ENCODE data around the gene STMN1.

Gene STMN1

DNA sequence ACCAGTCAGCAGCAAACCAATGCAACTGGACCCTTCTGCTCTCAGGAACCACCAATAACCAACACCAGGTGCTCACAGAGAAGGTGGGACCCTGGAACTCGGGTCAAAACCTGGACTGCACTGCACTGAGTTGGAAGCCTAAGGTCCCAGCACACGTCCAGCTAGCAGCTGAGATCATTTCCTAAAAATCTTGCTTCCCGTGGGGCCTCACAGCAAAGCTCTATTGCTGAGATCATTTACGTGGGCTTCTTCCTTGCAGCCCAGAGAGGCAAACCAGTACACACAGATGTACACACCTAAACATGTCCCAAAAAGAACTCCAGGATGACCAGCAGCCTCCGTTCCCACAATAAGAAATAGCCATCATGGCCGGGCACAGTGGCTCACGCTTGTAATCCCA, 22.8 kb upstream of the STMN1 start:
- no peak for TF ChIP-seq GATA1 (IDR thresholded peaks at IDR 0.05; ENCODE audit: low read depth, low read length)
- no peak for TF ChIP-seq POLR2A (IDR thresholded peaks at IDR 0.05; ENCODE audit: low read length)
- no peak for DNase-seq

DNA sequence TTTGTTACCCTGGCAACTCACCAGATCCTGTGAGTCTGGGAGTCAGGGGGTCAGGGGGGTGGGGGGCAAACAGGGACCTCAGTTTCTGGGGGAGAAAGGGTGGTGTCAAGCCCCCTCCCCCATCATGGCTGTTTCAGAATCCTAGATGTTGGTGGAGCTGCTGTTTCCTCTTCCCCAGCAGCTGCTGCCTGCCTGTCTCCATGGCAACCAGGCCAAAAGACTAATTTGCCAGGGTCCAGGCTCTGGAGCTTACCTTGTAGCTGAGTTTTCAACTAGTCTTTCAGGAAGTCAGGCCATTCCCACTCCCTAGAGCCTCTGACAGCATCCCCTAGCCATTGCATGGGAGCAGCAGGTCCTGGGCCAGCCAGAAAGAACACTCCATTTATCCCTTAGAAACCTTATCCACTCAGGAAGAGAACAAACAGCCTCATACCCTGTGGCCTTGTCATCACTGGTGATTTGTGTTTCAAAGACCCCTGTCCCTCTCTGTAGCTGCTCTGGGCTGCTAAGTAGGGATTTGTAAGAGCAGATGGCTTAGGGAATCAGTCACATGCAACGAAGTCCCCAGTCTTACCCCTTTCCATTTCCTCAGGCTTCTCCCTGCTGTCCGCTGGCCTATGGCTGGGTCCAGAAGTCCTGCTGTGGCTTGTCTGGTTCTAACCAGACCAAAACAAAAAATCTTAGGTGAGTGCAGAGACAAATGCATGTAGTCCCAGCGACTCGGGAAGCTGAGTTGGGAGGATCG, 21.5 kb upstream of the STMN1 start:
- no peak for TF ChIP-seq GATA1 (IDR thresholded peaks at IDR 0.05; ENCODE audit: low read depth, low read length)
- TF ChIP-seq POLR2A (IDR thresholded peaks at IDR 0.05; ENCODE audit: low read length), result no peak

GRCh38 chr1:25926731-25927496, 20.7 kb upstream of the STMN1 start:
- no peak for DNase-seq
- TF ChIP-seq POLR2A (IDR thresholded peaks at IDR 0.05; ENCODE audit: low read length), result no peak
- TF ChIP-seq GATA1 (IDR thresholded peaks at IDR 0.05; ENCODE audit: low read depth, low read length), result no peak

More for the DNA sequence above, 21.5 kb upstream of the STMN1 start:
- DNase-seq, result no peak

DNA sequence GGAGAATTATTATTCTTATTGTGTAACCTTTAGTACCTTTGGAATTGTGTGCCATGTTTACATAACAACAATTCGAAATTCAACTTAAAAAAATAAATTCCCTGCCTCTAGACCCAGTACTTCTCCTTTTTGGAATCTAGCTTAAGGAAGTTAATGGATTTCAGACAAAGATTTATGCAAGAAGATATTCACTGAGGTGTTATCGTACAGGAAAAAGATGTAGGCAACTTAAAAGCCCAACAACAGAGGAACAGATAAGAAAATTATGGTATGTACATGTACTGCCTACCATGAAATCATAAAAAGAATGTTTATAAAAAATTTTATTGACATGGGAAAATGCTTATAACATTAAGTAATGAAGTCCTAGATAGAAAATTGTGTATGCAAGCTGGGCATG, 18.2 kb upstream of the STMN1 start:
- TF ChIP-seq GATA1 (IDR thresholded peaks at IDR 0.05; ENCODE audit: low read depth, low read length) (no peak), POLR2A (IDR thresholded peaks at IDR 0.05; ENCODE audit: low read length) (no peak)
- DNase-seq, result no peak

GRCh38 chr1:25922971-25923552, 16.8 kb upstream of the STMN1 start:
- DNase-seq, result peak in 1 of 2 experiments; percentile 52
- peak; percentile 30 for TF ChIP-seq POLR2A (IDR thresholded peaks at IDR 0.05; ENCODE audit: low read length)
- TF ChIP-seq GATA1 (IDR thresholded peaks at IDR 0.05; ENCODE audit: low read depth, low read length), result no peak

DNA sequence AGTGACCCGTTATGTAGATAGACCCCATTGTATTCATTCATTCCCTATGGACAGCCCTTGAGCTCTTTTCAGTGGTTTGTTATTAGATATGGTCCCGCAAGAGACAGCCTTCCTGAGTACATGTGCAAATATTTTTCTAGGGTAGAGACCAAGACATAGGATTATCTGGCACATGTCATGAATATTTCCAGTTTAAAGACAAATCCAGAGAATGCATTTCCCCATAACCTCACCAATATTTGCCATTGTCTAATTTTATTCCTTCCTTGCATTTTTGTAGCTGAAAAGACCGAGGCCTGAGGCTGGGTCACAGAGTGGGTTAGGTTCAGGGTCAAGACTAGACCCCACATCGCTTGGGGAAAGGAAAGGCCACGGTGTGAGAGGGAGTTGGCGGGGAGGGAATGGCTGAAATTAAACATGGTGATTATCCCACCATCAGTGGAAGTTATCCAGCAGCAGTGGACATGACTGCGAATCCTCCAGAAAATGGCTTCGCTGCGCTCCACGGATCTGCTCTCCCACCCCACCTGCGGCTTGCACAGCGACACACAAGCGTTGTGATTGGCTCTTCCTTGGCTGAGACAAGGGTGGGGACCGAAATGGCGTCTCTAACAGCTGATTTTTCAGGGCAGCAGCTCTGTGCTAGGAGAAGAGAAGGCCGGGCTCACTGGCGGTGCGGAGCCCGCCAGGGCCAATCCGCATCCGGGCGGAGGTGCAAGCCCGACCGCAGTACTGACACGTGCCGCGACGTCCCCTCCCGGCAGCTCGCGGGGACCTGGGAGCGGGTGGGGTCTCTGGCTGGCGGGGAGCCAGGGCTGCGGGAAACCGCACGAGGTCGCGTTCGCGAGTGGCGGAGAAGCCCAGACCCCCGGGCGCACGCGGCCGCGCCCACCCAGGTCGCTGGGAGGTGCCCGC, 16.1 kb upstream of the STMN1 start:
- DNase-seq, result peak; percentile 73 to 79
- TF ChIP-seq GATA1 (IDR thresholded peaks at IDR 0.05; ENCODE audit: low read depth, low read length) (no peak), POLR2A (IDR thresholded peaks at IDR 0.05; ENCODE audit: low read length) (peak; percentile 14)

GRCh38 chr1:25918615-25919014, 12.4 kb upstream of the STMN1 start:
- no peak for DNase-seq

DNA sequence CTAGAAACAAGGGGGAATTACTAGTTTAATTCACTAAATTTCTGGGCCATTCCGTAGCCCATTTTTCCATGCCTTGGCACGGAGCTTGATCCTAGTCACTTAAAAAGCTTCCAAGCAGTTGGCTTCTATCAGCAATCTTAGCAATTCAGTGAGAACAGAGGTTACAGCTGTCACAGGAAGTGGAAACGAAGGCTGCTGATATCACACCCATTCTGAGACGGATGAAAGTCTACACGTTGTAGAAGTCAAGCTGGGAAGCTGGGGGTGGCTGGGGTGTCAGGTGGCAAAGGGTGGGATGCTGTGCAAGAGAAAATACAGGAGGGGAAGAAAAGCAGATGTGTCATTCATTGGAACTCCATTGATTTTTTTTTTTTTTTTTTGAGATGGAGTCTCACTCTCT, 11.8 kb upstream of the STMN1 start:
- TF ChIP-seq POLR2A (IDR thresholded peaks at IDR 0.05; ENCODE audit: low read length) (no peak), GATA1 (IDR thresholded peaks at IDR 0.05; ENCODE audit: low read depth, low read length) (no peak)
- no peak for DNase-seq

More at GRCh38 chr1:25918615-25919014, 12.4 kb upstream of the STMN1 start:
- TF ChIP-seq POLR2A (IDR thresholded peaks at IDR 0.05; ENCODE audit: low read length) (no peak), GATA1 (IDR thresholded peaks at IDR 0.05; ENCODE audit: low read depth, low read length) (no peak)

DNA sequence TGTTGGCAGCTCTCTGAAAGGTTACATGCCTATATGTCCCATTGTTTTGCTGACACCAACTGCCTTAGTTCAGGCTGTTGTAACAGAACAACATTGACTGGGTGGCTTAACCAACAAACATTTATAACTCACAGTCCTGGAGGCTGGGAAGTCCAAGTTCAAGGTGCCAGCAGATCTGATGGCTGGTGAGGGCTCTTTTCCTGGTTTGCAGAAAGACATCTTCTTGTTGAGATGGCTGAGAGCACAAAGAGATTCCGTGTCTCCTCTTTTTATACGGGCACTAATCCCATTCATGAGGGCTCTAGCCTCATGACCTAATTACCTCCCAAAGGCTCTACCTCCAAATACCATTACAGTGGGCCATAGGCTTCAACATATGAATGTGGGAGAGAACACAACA, 10.2 kb upstream of the STMN1 start:
- no peak for TF ChIP-seq GATA1 (IDR thresholded peaks at IDR 0.05; ENCODE audit: low read depth, low read length)
- TF ChIP-seq POLR2A (IDR thresholded peaks at IDR 0.05; ENCODE audit: low read length), result no peak
- no peak for DNase-seq

DNA sequence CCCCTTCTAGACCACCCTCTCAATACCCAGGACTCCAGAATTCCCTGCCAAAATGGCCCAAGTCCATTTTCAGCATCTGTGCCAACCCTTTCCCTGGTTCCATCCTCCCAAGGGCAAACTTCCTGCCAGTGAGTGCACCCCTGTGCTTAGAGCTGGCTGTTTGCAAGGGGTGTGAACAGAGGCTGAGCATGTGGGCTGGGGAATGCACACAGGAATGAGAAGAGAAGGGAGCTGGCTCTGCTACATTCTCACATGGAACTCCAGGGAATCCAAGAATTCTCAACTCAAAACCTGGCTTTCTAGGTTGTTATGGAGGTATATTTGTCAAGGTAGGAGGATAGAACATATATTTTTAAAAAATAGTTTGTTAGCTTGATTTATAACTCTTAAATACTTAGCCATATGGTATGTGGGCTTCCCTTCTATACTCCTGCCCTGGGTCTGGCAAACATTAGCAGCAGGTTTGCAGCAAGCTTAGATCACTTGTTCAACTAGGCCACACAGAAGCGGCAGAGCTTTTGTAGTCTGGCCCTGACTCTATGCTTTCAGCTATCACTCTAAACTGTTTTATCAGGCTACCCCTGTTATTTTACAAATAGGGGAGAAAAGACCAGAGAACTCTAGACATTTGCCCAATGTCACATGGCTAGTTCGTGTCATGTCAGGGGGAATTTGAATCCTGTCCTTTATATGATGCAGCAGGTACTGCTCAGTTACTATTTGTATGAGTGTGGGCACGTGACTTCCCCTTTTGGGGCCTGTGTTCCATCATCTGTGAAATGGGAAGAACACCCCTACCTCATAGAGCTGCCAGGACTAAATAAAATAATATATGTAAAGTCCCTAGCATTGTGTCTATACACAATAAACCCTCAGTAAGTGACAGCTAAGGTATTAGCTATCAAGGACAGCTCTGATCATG, 8.1 kb upstream of the STMN1 start:
- TF ChIP-seq POLR2A (IDR thresholded peaks at IDR 0.05; ENCODE audit: low read length), result no peak
- TF ChIP-seq GATA1 (IDR thresholded peaks at IDR 0.05; ENCODE audit: low read depth, low read length), result no peak
- DNase-seq, result no peak

DNA sequence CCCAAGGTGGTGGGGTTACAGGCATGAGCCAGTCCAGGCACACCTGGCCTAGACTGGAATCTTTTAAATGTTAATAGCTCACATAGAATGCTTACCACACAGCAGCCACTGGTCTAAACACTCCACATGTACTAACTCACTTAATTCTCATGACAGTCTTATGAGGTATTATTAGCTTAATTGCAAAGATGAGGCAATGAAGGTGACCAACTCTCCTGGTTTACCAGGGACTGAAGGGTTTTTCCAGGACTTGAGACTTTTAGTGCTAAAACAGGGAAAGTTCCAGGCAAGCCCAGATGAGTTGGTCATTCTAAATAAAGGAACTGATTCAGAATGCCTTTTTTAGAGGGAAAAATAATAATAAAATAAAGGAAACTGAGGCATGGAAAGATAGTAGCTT, 7.0 kb upstream of the STMN1 start:
- no peak for TF ChIP-seq GATA1 (IDR thresholded peaks at IDR 0.05; ENCODE audit: low read depth, low read length)
- TF ChIP-seq POLR2A (IDR thresholded peaks at IDR 0.05; ENCODE audit: low read length), result no peak
- DNase-seq, result no peak

- DNase-seq, result no peak
- TF ChIP-seq GATA1 (IDR thresholded peaks at IDR 0.05; ENCODE audit: low read depth, low read length), result no peak
- TF ChIP-seq POLR2A (IDR thresholded peaks at IDR 0.05; ENCODE audit: low read length), result no peak
These were observed 6.0 kb upstream of the STMN1 start for GRCh38 chr1:25912076-25912831.
